Stimulated activated CD8-positive, alpha-beta memory T cell treated with anti-CD3 and anti-CD28 coated beads, Interleukin-15, amount 100 ng/mL, for 24 hours (primary cell): ENCODE data around the gene CERT1.

Experiments used
- DNase-seq: peaks from one replicate; pipeline ENCODE4 v3.0.0-alpha.2; 2020; ENCODE audit warnings: low read depth

CERT1 gene

DNA sequence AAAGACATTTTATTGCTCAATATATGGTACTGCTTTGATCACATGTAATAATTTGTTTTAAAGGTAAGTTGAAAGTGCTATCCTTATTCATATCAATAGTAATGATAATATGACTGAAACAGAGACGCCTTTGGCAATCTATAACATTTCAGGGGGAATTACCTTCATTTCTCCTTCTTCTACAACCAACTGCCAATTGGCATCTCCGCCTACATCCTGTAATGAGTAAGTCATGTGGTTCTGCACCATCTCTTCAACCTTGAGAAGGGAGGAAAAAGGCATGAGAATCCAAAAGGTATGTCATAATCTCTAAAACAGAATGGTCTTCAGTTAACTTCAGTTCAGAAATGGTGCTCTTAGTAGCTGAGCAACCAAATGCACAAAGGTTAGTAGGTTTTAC lies 122.0 kb downstream of the CERT1 start:
- DNase-seq = no peak

GRCh38 chr5:75387806-75388205 lies 123.6 kb downstream of the CERT1 start:
- no peak for DNase-seq

DNA sequence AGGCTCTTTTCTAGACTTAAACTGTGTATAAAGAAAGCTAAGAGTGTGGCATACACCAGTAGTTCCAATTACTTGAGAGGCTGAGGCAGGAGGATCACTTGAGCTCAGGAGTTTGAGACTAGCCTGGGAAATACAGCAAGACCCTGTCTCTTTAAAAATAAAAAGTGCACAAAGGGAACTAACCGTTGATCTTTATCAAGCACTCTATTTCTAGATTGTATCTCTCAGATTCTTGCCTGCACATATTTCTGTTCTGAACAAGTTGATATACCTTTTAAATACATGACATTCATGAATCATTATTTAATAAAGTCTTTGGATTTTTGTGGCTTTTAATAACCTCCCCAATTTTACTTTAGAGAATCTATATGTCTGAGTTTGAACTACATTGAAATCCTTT lies 127.2 kb downstream of the CERT1 start:
- DNase-seq = no peak

GRCh38 chr5:75381456-75381855 lies 130.0 kb downstream of the CERT1 start:
- DNase-seq = no peak

DNA sequence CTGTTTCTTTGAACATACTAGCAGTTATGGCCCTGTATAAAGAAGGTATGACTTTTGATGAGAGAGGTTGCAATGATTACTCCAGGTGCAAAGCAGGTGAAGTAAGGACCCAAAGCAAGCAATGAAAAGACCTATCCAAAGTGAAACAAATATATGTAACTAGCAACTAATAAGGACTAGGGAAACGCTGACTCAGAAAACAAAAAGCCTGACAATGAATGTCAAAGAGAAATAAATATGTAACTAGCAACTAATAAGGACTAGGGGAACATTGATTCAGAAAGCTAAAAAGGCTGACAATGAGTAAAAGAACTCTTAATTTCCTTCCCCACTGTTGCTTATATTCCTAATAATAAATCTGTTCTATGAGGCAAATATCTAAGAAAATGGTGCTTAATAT lies 131.3 kb downstream of the CERT1 start:
- DNase-seq = no peak

GRCh38 chr5:75375414-75375813 lies 136.0 kb downstream of the CERT1 start:
- DNase-seq = no peak

DNA sequence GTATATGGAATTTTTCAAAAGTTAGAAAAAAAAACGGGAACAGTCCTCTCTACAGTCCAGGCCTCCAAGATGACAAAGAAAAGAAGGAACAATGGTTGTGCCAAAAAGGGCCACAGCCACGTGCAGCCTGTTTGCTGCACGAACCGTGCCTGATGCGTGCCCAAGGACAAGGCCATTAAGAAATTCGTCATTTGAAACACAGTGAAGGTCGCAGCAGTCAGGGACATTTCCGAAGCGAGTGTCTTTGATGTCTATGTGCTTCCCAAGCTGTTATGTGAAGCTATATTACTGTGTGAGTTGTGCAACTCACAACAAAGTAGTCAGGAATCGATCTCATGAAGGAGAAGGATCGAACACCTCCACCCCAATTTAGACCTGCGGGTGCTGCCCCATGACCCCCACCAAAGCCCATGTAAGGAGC lies 137.0 kb downstream of the CERT1 start:
- no peak for DNase-seq

- no peak for DNase-seq
These were observed 137.6 kb downstream of the CERT1 start for GRCh38 chr5:75373862-75374261.

DNA sequence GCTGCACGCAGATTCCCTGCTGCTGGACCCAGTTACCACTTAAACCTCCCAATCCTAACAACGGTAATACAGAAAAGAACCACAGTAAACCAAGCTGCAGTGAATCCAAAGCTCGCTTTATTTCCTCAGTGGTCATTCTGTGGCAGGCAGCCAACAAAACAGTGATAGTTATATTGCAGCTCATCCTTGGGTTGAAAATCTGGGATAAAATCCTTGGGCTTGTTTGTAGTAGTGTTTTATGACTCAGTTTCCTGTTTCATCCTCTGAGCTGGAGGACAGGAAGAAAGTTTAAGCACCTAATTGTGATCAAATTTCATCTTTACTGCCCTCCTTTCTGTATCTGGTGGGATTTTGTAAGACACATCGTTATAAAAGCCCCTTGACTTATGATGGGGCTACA lies 143.0 kb downstream of the CERT1 start:
- no peak for DNase-seq

GRCh38 chr5:75367401-75367800 lies 144.0 kb downstream of the CERT1 start:
- no peak for DNase-seq

GRCh38 chr5:75366787-75367186 lies 144.6 kb downstream of the CERT1 start:
- DNase-seq = no peak

- DNase-seq = no peak
These were observed 145.7 kb downstream of the CERT1 start for GRCh38 chr5:75365740-75366139.

DNA sequence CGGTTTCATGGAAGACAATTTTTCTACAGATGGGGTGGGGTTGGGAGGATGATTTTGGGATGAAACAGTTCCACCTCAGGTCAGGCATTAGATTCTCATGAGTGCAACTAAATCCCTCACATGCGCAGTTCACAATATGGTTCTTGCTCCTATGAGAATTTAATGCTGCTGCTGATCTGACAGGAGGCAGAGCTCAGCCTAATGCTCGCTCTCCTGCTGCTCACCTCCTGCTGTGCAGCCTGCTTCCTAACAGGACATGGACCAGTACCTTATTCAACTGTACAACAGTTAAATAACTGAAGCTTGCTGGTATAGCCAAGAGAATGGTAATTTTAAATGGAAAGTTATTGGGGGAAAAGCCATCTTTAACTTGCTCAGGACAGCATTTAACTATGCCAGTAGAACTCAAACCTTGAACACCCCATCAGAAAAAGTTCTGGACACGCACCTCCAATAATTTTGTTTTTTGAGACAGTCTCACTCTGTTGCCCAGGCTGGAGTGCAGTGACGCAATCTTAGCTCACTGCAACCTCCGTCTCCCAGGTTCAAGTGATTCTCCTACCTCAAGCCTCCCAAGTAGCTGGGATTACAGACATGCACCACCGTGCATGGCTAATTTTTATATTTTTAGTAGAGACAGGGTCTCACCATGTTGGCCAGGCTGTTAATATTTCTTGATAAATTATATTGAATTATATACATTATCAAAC lies 146.7 kb downstream of the CERT1 start:
- DNase-seq = no peak

GRCh38 chr5:75363726-75364495 lies 147.5 kb downstream of the CERT1 start:
- no peak for DNase-seq

DNA sequence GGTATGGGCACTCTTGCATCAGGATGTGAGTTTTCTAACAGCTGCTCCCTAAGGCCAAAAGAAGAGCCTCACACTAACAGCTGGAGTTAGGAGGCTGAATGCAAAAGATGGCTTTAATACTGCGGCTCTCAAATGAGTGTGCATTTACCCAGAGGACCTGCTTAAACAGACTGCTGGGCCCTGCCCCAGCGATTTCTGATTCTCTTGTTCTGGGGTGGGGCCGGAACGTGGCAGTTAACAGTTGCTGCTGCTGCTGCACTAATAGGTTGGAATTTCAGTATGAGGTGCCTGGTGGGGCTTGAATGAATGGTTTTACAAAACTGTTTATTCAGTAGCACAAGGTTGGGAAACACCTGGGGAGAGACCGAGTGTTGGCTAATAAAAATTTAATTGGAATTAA lies 148.3 kb downstream of the CERT1 start:
- no peak for DNase-seq

DNA sequence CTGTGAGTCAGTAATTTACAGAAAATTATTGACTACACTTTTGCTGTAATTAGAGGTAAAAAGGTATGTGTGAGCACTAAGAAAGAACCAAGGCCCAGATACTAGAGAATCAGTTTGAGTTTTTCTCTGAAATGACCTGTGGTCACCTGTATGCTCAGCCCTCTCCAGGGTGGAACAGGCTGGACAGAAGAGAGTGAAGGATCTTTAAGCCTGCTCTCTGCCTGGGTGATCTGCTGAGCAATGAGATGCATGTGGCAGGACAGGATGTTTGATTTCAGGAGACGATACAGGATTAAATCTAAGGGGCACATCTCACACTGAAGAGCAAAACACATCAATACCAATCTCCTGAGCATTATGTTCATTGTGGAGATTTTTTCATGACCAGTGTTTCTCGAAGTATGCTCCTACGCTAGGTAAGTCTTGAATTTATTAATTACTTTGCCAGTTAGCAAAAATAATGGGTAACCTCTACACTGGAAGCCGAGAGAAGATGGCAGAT lies 148.9 kb downstream of the CERT1 start:
- DNase-seq = no peak

- DNase-seq = no peak
These were observed 150.1 kb downstream of the CERT1 start for GRCh38 chr5:75361310-75361709.

DNA sequence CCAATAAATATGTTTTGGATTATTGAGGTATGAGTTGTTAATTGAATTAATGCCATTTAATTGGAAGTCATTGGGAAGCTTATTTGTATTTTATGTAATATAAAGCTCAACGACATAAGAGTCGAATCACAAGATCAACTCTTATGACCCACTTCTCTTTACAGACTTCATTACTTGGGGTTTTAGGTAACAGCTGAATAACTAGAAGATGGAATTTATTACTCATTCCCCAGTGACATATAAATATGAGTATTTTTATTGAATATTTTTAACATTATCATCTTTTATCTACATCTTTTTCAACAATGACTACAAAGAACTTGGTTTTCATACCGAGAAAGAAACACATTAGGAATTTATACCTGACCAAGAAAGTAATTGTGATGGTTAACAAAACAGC lies 153.3 kb downstream of the CERT1 start:
- no peak for DNase-seq

GRCh38 chr5:75356719-75357118 lies 154.7 kb downstream of the CERT1 start:
- DNase-seq = no peak

DNA sequence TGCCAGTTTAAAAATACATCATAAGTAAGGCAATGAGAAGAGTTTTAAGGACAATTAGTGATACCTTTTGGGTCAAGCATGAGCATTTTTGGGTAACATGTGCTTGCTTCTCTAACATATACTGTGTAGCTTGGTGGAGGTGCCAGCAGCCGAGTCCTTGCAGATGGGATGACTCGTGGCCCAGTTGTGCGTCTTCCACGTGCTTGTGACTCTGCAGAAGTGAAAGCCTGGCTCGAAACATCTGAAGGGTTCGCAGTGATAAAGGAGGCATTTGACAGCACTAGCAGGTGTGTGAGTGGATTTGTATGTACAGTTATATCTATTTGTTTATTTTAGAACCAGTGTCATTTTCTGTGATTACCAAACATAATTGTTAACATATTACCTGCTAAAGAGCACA lies 156.2 kb downstream of the CERT1 start:
- DNase-seq = no peak

- no peak for DNase-seq
These were observed 160.1 kb downstream of the CERT1 start for GRCh38 chr5:75351139-75351926.

DNA sequence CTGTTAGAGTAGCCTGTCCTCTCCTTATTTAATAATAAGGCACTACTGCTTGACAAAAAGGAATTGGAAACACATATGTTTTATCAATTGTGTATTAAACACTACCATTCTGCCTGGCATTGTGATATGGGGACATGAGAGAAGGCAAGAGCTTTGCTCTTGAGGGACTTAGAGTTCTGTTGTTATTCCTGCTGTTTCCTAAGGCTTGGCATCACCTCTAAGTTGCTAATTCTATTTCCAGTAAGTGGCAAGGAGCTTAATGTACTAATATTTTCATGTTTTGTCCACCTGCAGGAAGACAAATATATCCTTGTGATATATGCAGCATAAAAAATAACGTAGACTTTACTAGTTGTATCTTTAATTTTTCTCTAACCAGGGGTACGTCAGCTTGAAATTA lies 161.8 kb downstream of the CERT1 start:
- no peak for DNase-seq

- DNase-seq = no peak
These were observed 163.2 kb downstream of the CERT1 start for GRCh38 chr5:75348241-75348640.
